Activated B cell treated with CpG ODN at 0.5 μM for 24 hours (primary cell): Measurements from ENCODE around the gene SOD3. TPM values are rescaled to one million over a fixed set of nuclear protein-coding genes. Genes with fewer than 3 reads are reported as not detected.

Experiments
- ATAC-seq: fragments of 200-7000 bp; cut with Tn5 transposase; one replicate; pipeline ENCODE4 v1.10.0; 2021; ENCODE audit warnings: low read depth, mild to moderate bottlenecking, moderate library complexity
- CTCF ChIA-PET: fragments of 350-600 bp; sonication (Branson Sonifier 250); formaldehyde crosslinking; loops from one replicate; lab custom pipeline; 2021; ENCODE audit warnings: antibody characterized with exemption; lab: Charles Lee
- POLR2A ChIA-PET: fragments of 350-600 bp; sonication (Branson Sonifier 250); formaldehyde crosslinking; loops from one replicate; lab custom pipeline; 2021; ENCODE audit warnings: antibody characterized with exemption; lab: Charles Lee
- DNase-seq: peaks from one replicate; pipeline ENCODE4 v3.0.0; 2022
- H3K27ac Mint-ChIP-seq: one replicate; pipeline ENCODE4 v1.8.0; 2020; ENCODE audit warnings: mixed read lengths
- H3K27me3 Mint-ChIP-seq: one replicate; pipeline ENCODE4 v1.8.0; 2021; ENCODE audit warnings: mixed read lengths
- H3K36me3 Mint-ChIP-seq: one replicate; pipeline ENCODE4 v1.8.0; 2021; ENCODE audit warnings: low read depth, mixed read lengths
- H3K4me1 Mint-ChIP-seq: one replicate; pipeline ENCODE4 v1.8.0; 2021; ENCODE audit warnings: mixed read lengths
- H3K4me3 Mint-ChIP-seq: one replicate; pipeline ENCODE4 v1.8.0; 2020; ENCODE audit warnings: mild to moderate bottlenecking, mixed read lengths
- H3K9me3 Mint-ChIP-seq: one replicate; pipeline ENCODE4 v1.8.0; 2020; ENCODE audit warnings: mixed read lengths
- CTCF ChIP-seq: fragments of 200-600 bp; IDR thresholded peaks from one replicate; pipeline ENCODE4 v1.8.0; 2022; ENCODE audit warnings: antibody characterized with exemption, mild to moderate bottlenecking
- intact Hi-C: fragments of 100-400 bp; cut with micrococcal nuclease; formaldehyde crosslinking; loops from one replicate; pipeline ENCODE4 v1.15.1; 2024
- total RNA-seq: library from RNA; stranded (reverse); gene quantifications from 2 replicates; pipeline ENCODE4 v1.2.3, GENCODE V29; 2022

SOD3 gene
- total RNA-seq, 1 donor from 2014 or later = not detected

GRCh38 chr4:24813732-24814131 is 18.4 kb downstream of the SOD3 start:
- ATAC-seq = no peak
- intact Hi-C loops = no loop called here
- Mint-ChIP-seq H3K4me3 (no peak overlapping the region), H3K4me1 (no peaks in the 10 kb centered on the region), H3K36me3 (no peaks in the 10 kb centered on the region), H3K9me3 (peaks cover 4% of the 10 kb centered on the region), H3K27me3 (no peaks in the 10 kb centered on the region), H3K27ac (no peak overlapping the region)
- ChIA-PET POLR2A (no interaction called here), CTCF (no interaction called here)
- no peak for DNase-seq
- TF ChIP-seq CTCF = no peak

GRCh38 chr4:24816797-24817196 is 21.4 kb downstream of the SOD3 start:
- POLR2A ChIA-PET = no interaction called here
- Mint-ChIP-seq H3K4me1 (no peaks in the 10 kb centered on the region), H3K36me3 (no peaks in the 10 kb centered on the region), H3K9me3 (peaks cover 4% of the 10 kb centered on the region), H3K27ac (no peak overlapping the region), H3K27me3 (no peaks in the 10 kb centered on the region), H3K4me3 (no peak overlapping the region)
- intact Hi-C loops = no loop called here
- CTCF ChIA-PET = no interaction called here
- TF ChIP-seq CTCF = no peak
- no peak for ATAC-seq
- DNase-seq = no peak

- ChIA-PET CTCF (no interaction called here), POLR2A (no interaction called here)
- Mint-ChIP-seq H3K4me3 (no peak overlapping the region), H3K27me3 (no peaks in the 10 kb centered on the region), H3K9me3 (no peaks in the 10 kb centered on the region), H3K4me1 (no peaks in the 10 kb centered on the region), H3K36me3 (no peaks in the 10 kb centered on the region), H3K27ac (no peak overlapping the region)
- no peak for TF ChIP-seq CTCF
- ATAC-seq = no peak
- intact Hi-C loops = no loop called here
- no peak for DNase-seq
Observed at GRCh38 chr4:24820541-24820940, 25.2 kb downstream of the SOD3 start.

GRCh38 chr4:24824720-24825119 is 29.3 kb downstream of the SOD3 start:
- no peak for ATAC-seq
- TF ChIP-seq CTCF = no peak
- Mint-ChIP-seq H3K27ac (no peak overlapping the region), H3K27me3 (no peaks in the 10 kb centered on the region), H3K4me1 (no peaks in the 10 kb centered on the region), H3K4me3 (no peak overlapping the region), H3K36me3 (no peaks in the 10 kb centered on the region), H3K9me3 (no peaks in the 10 kb centered on the region)
- ChIA-PET CTCF (no interaction called here), POLR2A (no interaction called here)
- DNase-seq = no peak
- intact Hi-C loops = no loop called here

- POLR2A ChIA-PET = no interaction called here
- DNase-seq (no peak), ATAC-seq (no peak)
- no peak overlapping the region for H3K4me3 Mint-ChIP-seq
- no peaks in the 10 kb centered on the region for H3K9me3 Mint-ChIP-seq
- no peak for TF ChIP-seq CTCF
- no peaks in the 10 kb centered on the region for H3K36me3 Mint-ChIP-seq
- H3K27ac Mint-ChIP-seq = no peak overlapping the region
- peaks cover 2% of the 10 kb centered on the region for H3K27me3 Mint-ChIP-seq
- CTCF ChIA-PET = no interaction called here
- intact Hi-C loops = no loop called here
- no peaks in the 10 kb centered on the region for H3K4me1 Mint-ChIP-seq
Observed at GRCh38 chr4:24831637-24832036, 36.3 kb downstream of the SOD3 start.
